Keratinocyte (primary cell): Measurements from ENCODE around the gene GRB14.

ENCODE experiments used
- CTCF ChIP-seq, 3 experiments: IDR thresholded peaks in 1 of 3; conservative IDR thresholded peaks in 1 of 3; optimal IDR thresholded peaks in 1 of 3; 2 replicates in 2 of 3; 3 replicates in 1 of 3; pipeline versions ENCODE3 to v1.5.1; 2011; ENCODE audit warnings: low read length in 3 of 3, mild to moderate bottlenecking in 3 of 3, moderate library complexity in 2 of 3, control low read depth in 1 of 3, inconsistent platforms in 1 of 3; ENCODE audit not compliant: insufficient read depth in 2 of 3; ENCODE audit errors: extremely low read depth in 1 of 3
- EZH2 ChIP-seq: IDR thresholded peaks from one replicate; pipeline ENCODE4 v1.6.1; 2012; ENCODE audit warnings: inconsistent platforms, mild to moderate bottlenecking, low read length, moderate library complexity

GRCh38 chr2:164447660-164448059 is 173.6 kb downstream of the GRB14 start:
- TF ChIP-seq CTCF (optimal IDR thresholded peaks at IDR 0.05 in 1 of 3, IDR thresholded peaks at IDR 0.05 in 1 of 3, conservative IDR thresholded peaks at IDR 0.05 in 1 of 3; ENCODE audit: extremely low read depth in 1 of 3, insufficient read depth in 2 of 3, low read length in 3 of 3) (no peak), EZH2 (no peak)
